HEK293 (cell line): Measurements from ENCODE around the gene GALNT16.
"Not testable (repeated sequence)": the region's sequence is repeated elsewhere in the genome, so short reads cannot be mapped to it uniquely, and the experiment has no call there.

Experiments
- CTCF ChIA-PET: fragments of 350-600 bp; formaldehyde crosslinking; extraction: SDS; loops from one replicate; lab custom pipeline; 2021; ENCODE audit warnings: antibody characterized with exemption; lab: Yijun Ruan, JAX
- POLR2A ChIA-PET: fragments of 300-600 bp; formaldehyde crosslinking; extraction: SDS; loops from one replicate; lab custom pipeline; 2020; ENCODE audit warnings: antibody characterized with exemption, inconsistent platforms; lab: Yijun Ruan, JAX
- H3K27ac ChIP-seq: fragments of 200-500 bp; sonication (Bioruptor generic); 2 replicates; pipeline ENCODE4 v1.5.1; 2014; ENCODE audit warnings: low read depth, low read length, control low read depth, inconsistent platforms; ENCODE audit errors: extremely low read depth
- H3K36me3 ChIP-seq, 2 experiments: fragments of 200-500 bp in 1 of 2; sonication (Bioruptor generic) in 1 of 2; 1 replicate in 1 of 2; 2 replicates in 1 of 2; pipeline ENCODE4 v1.5.1; 2014 to 2017; ENCODE audit warnings: inconsistent platforms in 2 of 2, low read length in 2 of 2; ENCODE audit not compliant: control insufficient read depth in 2 of 2, insufficient read depth in 1 of 2
- H3K4me1 ChIP-seq: fragments of 200-500 bp; sonication (Bioruptor generic); 2 replicates; pipeline ENCODE4 v1.5.1; 2014; ENCODE audit warnings: mild to moderate bottlenecking, low read length, inconsistent platforms; ENCODE audit not compliant: control insufficient read depth, insufficient read depth
- H3K4me3 ChIP-seq: 2 replicates; pipeline ENCODE4 v1.5.1; 2011; ENCODE audit warnings: low read depth, mild to moderate bottlenecking, control low read depth, low read length, moderate library complexity
- H3K9me3 ChIP-seq: fragments of 200-500 bp; sonication (Bioruptor generic); 2 replicates; pipeline ENCODE4 v1.5.1; 2014; ENCODE audit warnings: low read depth, low read length, inconsistent platforms; ENCODE audit not compliant: control insufficient read depth, insufficient read depth
- BCL11B ChIP-seq: fragments of 450-650 bp; formaldehyde crosslinking; IDR thresholded peaks from 2 replicates; pipeline ENCODE4 v1.5.1; 2016; ENCODE audit warnings: low read depth, missing biosample characterization, missing genetic modification characterization
- FEZF1 ChIP-seq: fragments of 450-650 bp; formaldehyde crosslinking; IDR thresholded peaks from 2 replicates; pipeline ENCODE4 v1.5.1; 2016; ENCODE audit warnings: missing biosample characterization, missing genetic modification characterization
- GFI1B ChIP-seq: fragments of 450-650 bp; formaldehyde crosslinking; IDR thresholded peaks from 2 replicates; pipeline ENCODE4 v1.5.1; 2016; ENCODE audit warnings: missing biosample characterization, missing genetic modification characterization
- PRDM1 ChIP-seq: fragments of 450-650 bp; formaldehyde crosslinking; IDR thresholded peaks from 2 replicates; pipeline ENCODE4; 2016; ENCODE audit warnings: missing biosample characterization, missing genetic modification characterization
- ZBTB1 ChIP-seq: fragments of 450-650 bp; formaldehyde crosslinking; IDR thresholded peaks from 2 replicates; pipeline ENCODE4 v1.5.1; 2016; ENCODE audit warnings: missing biosample characterization, missing genetic modification characterization
- ZBTB48 ChIP-seq: fragments of 450-650 bp; formaldehyde crosslinking; IDR thresholded peaks from 2 replicates; pipeline ENCODE4 v1.5.1; 2016; ENCODE audit warnings: missing biosample characterization, missing genetic modification characterization
- ZBTB8A ChIP-seq: fragments of 450-650 bp; formaldehyde crosslinking; IDR thresholded peaks from 2 replicates; pipeline ENCODE4 v1.5.1; 2016; ENCODE audit warnings: missing biosample characterization, missing genetic modification characterization
- ZEB2 ChIP-seq: fragments of 450-650 bp; formaldehyde crosslinking; IDR thresholded peaks from 2 replicates; pipeline ENCODE4 v1.5.1; 2016; ENCODE audit warnings: missing biosample characterization, missing genetic modification characterization
- ZNF146 ChIP-seq: fragments of 450-650 bp; formaldehyde crosslinking; IDR thresholded peaks from 2 replicates; pipeline ENCODE4 v1.5.1; 2016; ENCODE audit warnings: missing biosample characterization, missing genetic modification characterization
- ZNF16 ChIP-seq: fragments of 450-650 bp; formaldehyde crosslinking; IDR thresholded peaks from 2 replicates; pipeline ENCODE4 v1.5.1; 2016; ENCODE audit warnings: low read depth, missing biosample characterization, missing genetic modification characterization
- ZNF391 ChIP-seq: fragments of 450-650 bp; formaldehyde crosslinking; IDR thresholded peaks from 2 replicates; pipeline ENCODE4 v1.5.1; 2016; ENCODE audit warnings: low read depth, missing biosample characterization, missing genetic modification characterization, borderline replicate concordance
- ZNF394 ChIP-seq: fragments of 450-650 bp; formaldehyde crosslinking; IDR thresholded peaks from 2 replicates; pipeline ENCODE4 v1.5.1; 2016; ENCODE audit warnings: missing biosample characterization, missing genetic modification characterization, mild to moderate bottlenecking, moderate library complexity, borderline replicate concordance
- ZNF433 ChIP-seq: fragments of 450-650 bp; formaldehyde crosslinking; IDR thresholded peaks from 2 replicates; pipeline ENCODE4 v1.5.1; 2016; ENCODE audit warnings: missing biosample characterization, missing genetic modification characterization, low read depth
- ZNF510 ChIP-seq: fragments of 450-650 bp; formaldehyde crosslinking; IDR thresholded peaks from 2 replicates; pipeline ENCODE4 v1.5.1; 2018; ENCODE audit warnings: mild to moderate bottlenecking, missing genetic modification characterization, missing biosample characterization; ENCODE audit not compliant: insufficient replicate concordance
- ZNF529 ChIP-seq: fragments of 450-650 bp; formaldehyde crosslinking; IDR thresholded peaks from 2 replicates; pipeline ENCODE4 v1.5.1; 2017; ENCODE audit warnings: missing genetic modification characterization, missing biosample characterization; ENCODE audit not compliant: insufficient replicate concordance
- ZNF585B ChIP-seq: fragments of 450-650 bp; formaldehyde crosslinking; IDR thresholded peaks from 2 replicates; pipeline ENCODE4 v1.5.1; 2016; ENCODE audit warnings: missing biosample characterization, missing genetic modification characterization
- ZNF621 ChIP-seq: fragments of 450-650 bp; formaldehyde crosslinking; IDR thresholded peaks from 2 replicates; pipeline ENCODE4 v1.5.1; 2017; ENCODE audit warnings: missing biosample characterization, missing genetic modification characterization
- ZNF624 ChIP-seq: fragments of 450-650 bp; formaldehyde crosslinking; IDR thresholded peaks from 2 replicates; pipeline ENCODE4 v1.5.1; 2017; ENCODE audit warnings: missing biosample characterization, missing genetic modification characterization
- ZNF654 ChIP-seq: fragments of 450-650 bp; formaldehyde crosslinking; IDR thresholded peaks from 2 replicates; pipeline ENCODE4 v1.5.1; 2016; ENCODE audit warnings: low read depth, missing biosample characterization, missing genetic modification characterization
- ZNF707 ChIP-seq: fragments of 450-650 bp; formaldehyde crosslinking; IDR thresholded peaks from 2 replicates; pipeline ENCODE4 v1.5.1; 2016; ENCODE audit warnings: missing biosample characterization, missing genetic modification characterization
- TF ChIP-seq, protein P1 (sequence below): fragments of 450-650 bp; formaldehyde crosslinking; IDR thresholded peaks from 2 replicates; pipeline ENCODE4 v1.5.1; 2016; ENCODE audit warnings: missing biosample characterization, missing genetic modification characterization
- TF ChIP-seq, protein P2 (sequence below): fragments of 450-650 bp; formaldehyde crosslinking; IDR thresholded peaks from 2 replicates; pipeline ENCODE4 v1.5.1; 2016; ENCODE audit warnings: missing biosample characterization, missing genetic modification characterization, borderline replicate concordance
- TF ChIP-seq, protein P3 (sequence below): fragments of 450-650 bp; formaldehyde crosslinking; conservative IDR thresholded peaks from 2 replicates; pipeline ENCODE4 v1.5.1; 2016; ENCODE audit warnings: low read depth, missing biosample characterization, missing genetic modification characterization

GALNT16 gene

DNA sequence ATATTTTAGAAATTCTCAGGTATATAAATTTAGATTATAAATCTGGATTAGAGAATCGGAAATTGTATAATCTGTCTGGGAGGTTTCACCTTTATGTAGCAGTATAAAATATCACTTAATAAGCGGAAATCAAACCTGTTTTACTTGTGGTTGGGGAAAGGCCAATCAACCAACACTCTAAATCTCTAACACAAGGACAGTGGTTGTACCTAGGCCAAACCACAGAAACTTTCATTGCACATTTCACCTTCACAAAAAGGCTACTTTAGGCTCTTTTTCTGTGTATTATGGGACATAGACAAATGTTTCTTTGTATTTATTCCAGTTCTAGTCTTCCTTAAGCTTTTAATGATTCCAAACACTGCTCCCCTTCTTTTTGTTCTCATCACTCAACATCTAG, 118.3 kb downstream of the GALNT16 start:
- POLR2A ChIA-PET: no interaction called here
- TF ChIP-seq ZNF16 (tag by site-specific recombination) (no peak), ZNF621 (tag by site-specific recombination) (no peak), PRDM1 (tag by site-specific recombination) (0 out of 2 replicates have a peak, but pooled peaks have one; percentile 21), ZNF510 (tag by site-specific recombination) (no peak), ZBTB8A (tag by site-specific recombination) (no peak)

DNA sequence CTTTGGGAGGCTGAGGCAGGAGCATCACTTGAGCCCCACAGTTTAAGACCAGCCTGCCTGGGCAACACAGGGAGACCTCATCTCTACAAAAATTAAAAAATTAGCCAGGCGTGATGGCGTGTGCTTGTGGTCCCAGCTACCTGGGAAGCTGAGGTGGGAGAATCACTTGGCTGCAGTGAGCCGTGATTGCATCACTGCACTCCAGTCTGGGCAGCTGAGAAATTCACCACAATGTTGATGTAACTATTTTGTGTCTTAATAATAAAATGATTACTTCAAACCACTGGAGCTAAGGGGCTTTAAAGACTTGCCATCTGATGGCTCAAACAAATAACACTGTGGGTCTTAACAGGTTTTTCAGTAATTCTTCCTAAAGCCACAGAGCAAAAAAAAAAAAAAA, 127.4 kb downstream of the GALNT16 start:
- TF ChIP-seq, protein P1, sequence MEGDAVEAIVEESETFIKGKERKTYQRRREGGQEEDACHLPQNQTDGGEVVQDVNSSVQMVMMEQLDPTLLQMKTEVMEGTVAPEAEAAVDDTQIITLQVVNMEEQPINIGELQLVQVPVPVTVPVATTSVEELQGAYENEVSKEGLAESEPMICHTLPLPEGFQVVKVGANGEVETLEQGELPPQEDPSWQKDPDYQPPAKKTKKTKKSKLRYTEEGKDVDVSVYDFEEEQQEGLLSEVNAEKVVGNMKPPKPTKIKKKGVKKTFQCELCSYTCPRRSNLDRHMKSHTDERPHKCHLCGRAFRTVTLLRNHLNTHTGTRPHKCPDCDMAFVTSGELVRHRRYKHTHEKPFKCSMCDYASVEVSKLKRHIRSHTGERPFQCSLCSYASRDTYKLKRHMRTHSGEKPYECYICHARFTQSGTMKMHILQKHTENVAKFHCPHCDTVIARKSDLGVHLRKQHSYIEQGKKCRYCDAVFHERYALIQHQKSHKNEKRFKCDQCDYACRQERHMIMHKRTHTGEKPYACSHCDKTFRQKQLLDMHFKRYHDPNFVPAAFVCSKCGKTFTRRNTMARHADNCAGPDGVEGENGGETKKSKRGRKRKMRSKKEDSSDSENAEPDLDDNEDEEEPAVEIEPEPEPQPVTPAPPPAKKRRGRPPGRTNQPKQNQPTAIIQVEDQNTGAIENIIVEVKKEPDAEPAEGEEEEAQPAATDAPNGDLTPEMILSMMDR (tag by site-specific recombination): no peak
- TF ChIP-seq, protein P2, sequence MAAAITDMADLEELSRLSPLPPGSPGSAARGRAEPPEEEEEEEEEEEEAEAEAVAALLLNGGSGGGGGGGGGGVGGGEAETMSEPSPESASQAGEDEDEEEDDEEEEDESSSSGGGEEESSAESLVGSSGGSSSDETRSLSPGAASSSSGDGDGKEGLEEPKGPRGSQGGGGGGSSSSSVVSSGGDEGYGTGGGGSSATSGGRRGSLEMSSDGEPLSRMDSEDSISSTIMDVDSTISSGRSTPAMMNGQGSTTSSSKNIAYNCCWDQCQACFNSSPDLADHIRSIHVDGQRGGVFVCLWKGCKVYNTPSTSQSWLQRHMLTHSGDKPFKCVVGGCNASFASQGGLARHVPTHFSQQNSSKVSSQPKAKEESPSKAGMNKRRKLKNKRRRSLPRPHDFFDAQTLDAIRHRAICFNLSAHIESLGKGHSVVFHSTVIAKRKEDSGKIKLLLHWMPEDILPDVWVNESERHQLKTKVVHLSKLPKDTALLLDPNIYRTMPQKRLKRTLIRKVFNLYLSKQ (tag by site-specific recombination): no peak
- no peak for TF ChIP-seq ZNF433
- no peak for TF ChIP-seq ZBTB1
- TF ChIP-seq ZEB2 (tag by site-specific recombination): no peak
- no peak for TF ChIP-seq ZBTB48
- no peak for TF ChIP-seq ZNF624 (tag by site-specific recombination)
- no peak for TF ChIP-seq BCL11B (tag by site-specific recombination)
- TF ChIP-seq ZNF529: no peak
- TF ChIP-seq FEZF1: no peak
- no peaks in the 10 kb centered on the region for H3K4me1 ChIP-seq
- H3K4me3 ChIP-seq: no peak overlapping the region
- no peak overlapping the region for H3K27ac ChIP-seq
- H3K36me3 ChIP-seq: peaks cover 87 to 92% of the 10 kb centered on the region in 2 experiments
- no peaks in the 10 kb centered on the region for H3K9me3 ChIP-seq
- CTCF ChIA-PET: no interaction called here
- POLR2A ChIA-PET: interaction anchor here (2.0 kb wide), 1 partner anchor 11 kb away, joined by 7 read pairs; the partner anchor contains the start of genes ERH and SLC39A9

More for the DNA sequence above, 118.3 kb downstream of the GALNT16 start:
- Histone ChIP-seq H3K4me3 (no peak overlapping the region), H3K27ac (no peak overlapping the region), H3K4me1 (no peaks in the 10 kb centered on the region), H3K9me3 (no peaks in the 10 kb centered on the region), H3K36me3 (peaks cover 66 to 75% of the 10 kb centered on the region in 2 experiments)
- CTCF ChIA-PET: interaction anchor here (0.7 kb wide), 1 partner anchor 121 kb away, joined by 3 read pairs; no protein-coding TSS in a partner anchor

DNA sequence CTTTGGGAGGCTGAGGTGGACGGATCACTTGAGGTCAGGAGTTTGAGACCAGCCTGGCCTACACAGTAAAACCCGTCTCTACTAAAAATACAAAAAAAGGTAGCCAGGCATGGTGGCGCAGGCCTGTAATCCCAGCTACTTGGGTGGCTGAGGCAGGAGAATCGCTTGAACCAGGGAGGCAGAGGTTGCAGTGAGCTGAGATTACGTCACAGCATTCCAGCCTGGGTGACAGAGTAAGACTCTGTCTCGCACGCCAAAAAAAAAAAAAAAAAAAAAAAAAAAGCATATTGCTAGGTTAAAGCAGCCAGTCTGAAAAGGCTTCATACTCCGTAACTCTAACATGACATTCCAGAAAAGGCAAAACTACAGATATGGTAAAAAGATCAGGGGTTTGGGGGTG, 131.4 kb downstream of the GALNT16 start:
- H3K4me1 ChIP-seq, H3K27ac ChIP-seq, H3K9me3 ChIP-seq: not testable (repeated sequence)
- peaks cover 94 to 96% of the 10 kb centered on the region in 2 experiments for H3K36me3 ChIP-seq
- CTCF ChIA-PET: interaction anchor here (1.2 kb wide), 1 partner anchor 193 kb away, joined by 3 read pairs; no protein-coding TSS in a partner anchor
- POLR2A ChIA-PET: interaction anchor here (0.7 kb wide), 1 partner anchor 30 kb away, joined by 5 read pairs; no protein-coding TSS in a partner anchor
- 0 out of 2 replicates have a peak, but pooled peaks have one; percentile 0 for TF ChIP-seq ZNF146 (tag by site-specific recombination)
- TF ChIP-seq, all 188 proteins: peak for 1; not testable (repeated sequence) for 187
- not testable (repeated sequence) for H3K4me3 ChIP-seq

DNA sequence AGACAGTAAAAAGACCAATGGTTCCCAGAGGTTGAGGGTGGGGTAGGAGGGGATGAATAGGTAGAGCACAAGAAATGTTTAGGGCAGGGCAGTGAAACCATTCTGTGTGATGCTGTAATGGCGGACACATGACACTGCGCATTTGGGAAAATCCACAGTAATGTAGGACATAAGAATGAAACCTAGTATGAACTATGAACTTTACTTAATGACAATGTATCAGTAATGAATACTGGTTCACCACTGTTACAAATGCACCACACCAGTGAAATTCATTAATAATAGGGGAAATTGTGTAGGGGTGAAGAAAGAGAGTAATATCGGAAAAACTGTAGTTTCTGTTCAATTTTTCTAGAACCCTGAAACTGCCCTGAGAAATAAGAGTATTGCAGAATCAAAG, 132.5 kb downstream of the GALNT16 start:
- Histone ChIP-seq H3K4me1 (0 out of 2 replicates have a peak, but pooled peaks cover 3% of the 10 kb centered on the region), H3K4me3 (no peak overlapping the region), H3K36me3 (peaks cover 86 to 90% of the 10 kb centered on the region in 2 experiments), H3K9me3 (no peaks in the 10 kb centered on the region), H3K27ac (no peak overlapping the region)
- CTCF ChIA-PET: no interaction called here
- POLR2A ChIA-PET: no interaction called here
- no peak for TF ChIP-seq ZNF585B (tag by site-specific recombination)
- TF ChIP-seq GFI1B (tag by site-specific recombination): no peak
- TF ChIP-seq, protein P3, sequence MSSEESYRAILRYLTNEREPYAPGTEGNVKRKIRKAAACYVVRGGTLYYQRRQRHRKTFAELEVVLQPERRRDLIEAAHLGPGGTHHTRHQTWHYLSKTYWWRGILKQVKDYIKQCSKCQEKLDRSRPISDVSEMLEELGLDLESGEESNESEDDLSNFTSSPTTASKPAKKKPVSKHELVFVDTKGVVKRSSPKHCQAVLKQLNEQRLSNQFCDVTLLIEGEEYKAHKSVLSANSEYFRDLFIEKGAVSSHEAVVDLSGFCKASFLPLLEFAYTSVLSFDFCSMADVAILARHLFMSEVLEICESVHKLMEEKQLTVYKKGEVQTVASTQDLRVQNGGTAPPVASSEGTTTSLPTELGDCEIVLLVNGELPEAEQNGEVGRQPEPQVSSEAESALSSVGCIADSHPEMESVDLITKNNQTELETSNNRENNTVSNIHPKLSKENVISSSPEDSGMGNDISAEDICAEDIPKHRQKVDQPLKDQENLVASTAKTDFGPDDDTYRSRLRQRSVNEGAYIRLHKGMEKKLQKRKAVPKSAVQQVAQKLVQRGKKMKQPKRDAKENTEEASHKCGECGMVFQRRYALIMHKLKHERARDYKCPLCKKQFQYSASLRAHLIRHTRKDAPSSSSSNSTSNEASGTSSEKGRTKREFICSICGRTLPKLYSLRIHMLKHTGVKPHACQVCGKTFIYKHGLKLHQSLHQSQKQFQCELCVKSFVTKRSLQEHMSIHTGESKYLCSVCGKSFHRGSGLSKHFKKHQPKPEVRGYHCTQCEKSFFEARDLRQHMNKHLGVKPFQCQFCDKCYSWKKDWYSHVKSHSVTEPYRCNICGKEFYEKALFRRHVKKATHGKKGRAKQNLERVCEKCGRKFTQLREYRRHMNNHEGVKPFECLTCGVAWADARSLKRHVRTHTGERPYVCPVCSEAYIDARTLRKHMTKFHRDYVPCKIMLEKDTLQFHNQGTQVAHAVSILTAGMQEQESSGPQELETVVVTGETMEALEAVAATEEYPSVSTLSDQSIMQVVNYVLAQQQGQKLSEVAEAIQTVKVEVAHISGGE (tag by site-specific recombination): no peak
- no peak for TF ChIP-seq ZNF394 (tag by site-specific recombination)
- TF ChIP-seq ZNF654 (tag by site-specific recombination): no peak
- TF ChIP-seq ZNF707 (tag by site-specific recombination): no peak
- TF ChIP-seq ZNF391 (tag by site-specific recombination): no peak
